ENCODE measurements around the gene GPHB5.

Gene GPHB5

GRCh38 chr14:63273717-63274655, 44.7 kb downstream of the GPHB5 start:
- Histone ChIP-seq H3K79me2 (ENCODE audit: insufficient read depth, low read length) (no peaks in the 10 kb centered on the region), H3K9ac (ENCODE audit: low read depth, low read length) (no peak overlapping the region), H3K27ac (ENCODE audit: low read length) (no peak overlapping the region), H3K4me1 (ENCODE audit: insufficient read depth, low read length) (no peaks in the 10 kb centered on the region), H2AFZ (ENCODE audit: low read depth, low read length) (no peak overlapping the region), H3K9me3 (ENCODE audit: insufficient read depth, low read length, severe bottlenecking) (no peaks in the 10 kb centered on the region), H4K20me1 (ENCODE audit: insufficient read depth, low read length) (no peaks in the 10 kb centered on the region), H3K36me3 (ENCODE audit: insufficient read depth, low read length) (no peaks in the 10 kb centered on the region), H3K4me3 (ENCODE audit: low read depth in 1 of 2, low read length in 2 of 2) (no peak overlapping the region), H3K4me2 (ENCODE audit: insufficient read depth, low read length) (no peak overlapping the region), H3K27me3 (ENCODE audit: insufficient read depth, low read length, poor library complexity) (peaks cover 10% of the 10 kb centered on the region)
- ATAC-seq (ENCODE audit: insufficient read depth, low read depth), result no peak
- no peak for TF ChIP-seq CTCF (IDR thresholded peaks at IDR 0.05; ENCODE audit: borderline replicate concordance, extremely low read depth, low read length, poor library complexity, severe bottlenecking)
- no peak for TF ChIP-seq EZH2 (IDR thresholded peaks at IDR 0.05; ENCODE audit: borderline replicate concordance, low read depth, low read length, severe bottlenecking)
- DNase-seq, result no peak

- Histone ChIP-seq H3K9ac (ENCODE audit: low read depth, low read length) (no peak overlapping the region), H3K4me1 (ENCODE audit: insufficient read depth, low read length) (no peaks in the 10 kb centered on the region), H3K4me3 (ENCODE audit: low read depth in 1 of 2, low read length in 2 of 2) (no peak overlapping the region), H3K36me3 (ENCODE audit: insufficient read depth, low read length) (no peaks in the 10 kb centered on the region), H2AFZ (ENCODE audit: low read depth, low read length) (no peak overlapping the region), H3K9me3 (ENCODE audit: insufficient read depth, low read length, severe bottlenecking) (no peaks in the 10 kb centered on the region), H3K27ac (ENCODE audit: low read length) (no peak overlapping the region), H3K4me2 (ENCODE audit: insufficient read depth, low read length) (no peak overlapping the region), H3K27me3 (ENCODE audit: insufficient read depth, low read length, poor library complexity) (peaks cover 10% of the 10 kb centered on the region), H3K79me2 (ENCODE audit: insufficient read depth, low read length) (no peaks in the 10 kb centered on the region), H4K20me1 (ENCODE audit: insufficient read depth, low read length) (no peaks in the 10 kb centered on the region)
- ATAC-seq (ENCODE audit: insufficient read depth, low read depth) (no peak), DNase-seq (no peak)
- no peak for TF ChIP-seq CTCF (IDR thresholded peaks at IDR 0.05; ENCODE audit: borderline replicate concordance, extremely low read depth, low read length, poor library complexity, severe bottlenecking)
- TF ChIP-seq EZH2 (IDR thresholded peaks at IDR 0.05; ENCODE audit: borderline replicate concordance, low read depth, low read length, severe bottlenecking), result no peak
Observed at GRCh38 chr14:63273129-63273528, 45.6 kb downstream of the GPHB5 start.

GRCh38 chr14:63269561-63270225, 49.0 kb downstream of the GPHB5 start:
- no peaks in the 10 kb centered on the region for H3K36me3 ChIP-seq (ENCODE audit: insufficient read depth, low read length)
- no peak overlapping the region for H3K27ac ChIP-seq (ENCODE audit: low read length)
- H4K20me1 ChIP-seq (ENCODE audit: insufficient read depth, low read length), result no peaks in the 10 kb centered on the region
- no peak overlapping the region for H2AFZ ChIP-seq (ENCODE audit: low read depth, low read length)
- DNase-seq, result no peak
- H3K27me3 ChIP-seq (ENCODE audit: insufficient read depth, low read length, poor library complexity), result peaks cover 2% of the 10 kb centered on the region
- H3K4me1 ChIP-seq (ENCODE audit: insufficient read depth, low read length), result no peaks in the 10 kb centered on the region
- no peak overlapping the region for H3K4me2 ChIP-seq (ENCODE audit: insufficient read depth, low read length)
- TF ChIP-seq EZH2 (IDR thresholded peaks at IDR 0.05; ENCODE audit: borderline replicate concordance, low read depth, low read length, severe bottlenecking), result no peak
- no peak for TF ChIP-seq CTCF (IDR thresholded peaks at IDR 0.05; ENCODE audit: borderline replicate concordance, extremely low read depth, low read length, poor library complexity, severe bottlenecking)
- H3K9me3 ChIP-seq (ENCODE audit: insufficient read depth, low read length, severe bottlenecking), result no peaks in the 10 kb centered on the region
- H3K9ac ChIP-seq (ENCODE audit: low read depth, low read length), result no peak overlapping the region
- no peak overlapping the region for H3K4me3 ChIP-seq (ENCODE audit: low read depth in 1 of 2, low read length in 2 of 2)
- H3K79me2 ChIP-seq (ENCODE audit: insufficient read depth, low read length), result no peaks in the 10 kb centered on the region
- no peak for ATAC-seq (ENCODE audit: insufficient read depth, low read depth)
